ENCODE results near the gene MMS19.

GRCh38 chr10:97517778-97518300, 19.6 kb upstream of the MMS19 start:
- TF ChIP-seq CTCF (IDR thresholded peaks at IDR 0.05) (no peak), POLR2AphosphoS5 (IDR thresholded peaks at IDR 0.05; ENCODE audit: low read depth, low read length) (no peak)

All from Panc1 (cell line).